GM10847 (cell line): ENCODE results near the gene GPX2.

ENCODE experiments used
- POLR2A ChIP-seq: IDR thresholded peaks from 2 replicates; pipeline ENCODE4 v1.6.1; 2011; ENCODE audit not compliant: insufficient read length; ENCODE audit errors: extremely low read depth

GPX2 gene

GRCh38 chr14:64948612-64949210 lies 6.2 kb upstream of the GPX2 start:
- no peak for TF ChIP-seq POLR2A

GRCh38 chr14:64947710-64948611 lies 5.4 kb upstream of the GPX2 start:
- no peak for TF ChIP-seq POLR2A

- no peak for TF ChIP-seq POLR2A
Observed at GRCh38 chr14:64946310-64947045, 3.9 kb upstream of the GPX2 start.

GRCh38 chr14:64945431-64946178 lies 3.1 kb upstream of the GPX2 start:
- TF ChIP-seq POLR2A = no peak

GRCh38 chr14:64944861-64945260 lies 2.3 kb upstream of the GPX2 start:
- no peak for TF ChIP-seq POLR2A

GRCh38 chr14:64944041-64944440 lies 1.5 kb upstream of the GPX2 start:
- no peak for TF ChIP-seq POLR2A

GRCh38 chr14:64943556-64943955 lies 1.0 kb upstream of the GPX2 start:
- no peak for TF ChIP-seq POLR2A

- TF ChIP-seq POLR2A = no peak
Observed at GRCh38 chr14:64940336-64940910, 2.1 kb downstream of the GPX2 start.

GRCh38 chr14:64939817-64940190 lies 2.7 kb downstream of the GPX2 start:
- TF ChIP-seq POLR2A = no peak

- no peak for TF ChIP-seq POLR2A
Observed at GRCh38 chr14:64938972-64939816, 3.4 kb downstream of the GPX2 start.

- TF ChIP-seq POLR2A = no peak
Observed at GRCh38 chr14:64937821-64938193, 4.7 kb downstream of the GPX2 start.

GRCh38 chr14:64937171-64937820 lies 5.2 kb downstream of the GPX2 start:
- TF ChIP-seq POLR2A = no peak

- TF ChIP-seq POLR2A = no peak
Observed at GRCh38 chr14:64935508-64935907, 7.0 kb downstream of the GPX2 start.
